ENCODE data around the gene DENND5B.

Gene DENND5B

GRCh38 chr12:31531893-31532292, 59.0 kb downstream of the DENND5B start:
- TF ChIP-seq SIN3A (IDR thresholded peaks at IDR 0.05; ENCODE audit: borderline replicate concordance, insufficient read depth, low read length) (no peak), TAF1 (IDR thresholded peaks at IDR 0.05; ENCODE audit: borderline replicate concordance, insufficient read depth, low read length) (no peak), POLR2AphosphoS5 (IDR thresholded peaks at IDR 0.05; ENCODE audit: low read depth, low read length) (no peak), FOXP2 (optimal IDR thresholded peaks at IDR 0.05; ENCODE audit: borderline replicate concordance, extremely low read depth, extremely low read length, insufficient read depth) (no peak), REST (IDR thresholded peaks at IDR 0.05; ENCODE audit: insufficient read depth in 1 of 2, low read depth in 2 of 2, low read length in 2 of 2) (no peak)

GRCh38 chr12:31528095-31528494, 62.8 kb downstream of the DENND5B start:
- TF ChIP-seq FOXP2 (optimal IDR thresholded peaks at IDR 0.05; ENCODE audit: borderline replicate concordance, extremely low read depth, extremely low read length, insufficient read depth) (no peak), TAF1 (IDR thresholded peaks at IDR 0.05; ENCODE audit: borderline replicate concordance, insufficient read depth, low read length) (no peak), POLR2AphosphoS5 (IDR thresholded peaks at IDR 0.05; ENCODE audit: low read depth, low read length) (no peak), REST (IDR thresholded peaks at IDR 0.05; ENCODE audit: insufficient read depth in 1 of 2, low read depth in 2 of 2, low read length in 2 of 2) (no peak), SIN3A (IDR thresholded peaks at IDR 0.05; ENCODE audit: borderline replicate concordance, insufficient read depth, low read length) (no peak)

GRCh38 chr12:31527083-31527482, 63.9 kb downstream of the DENND5B start:
- TF ChIP-seq TAF1 (IDR thresholded peaks at IDR 0.05; ENCODE audit: borderline replicate concordance, insufficient read depth, low read length) = no peak
- TF ChIP-seq REST (IDR thresholded peaks at IDR 0.05; ENCODE audit: insufficient read depth in 1 of 2, low read depth in 2 of 2, low read length in 2 of 2) = no peak
- TF ChIP-seq SIN3A (IDR thresholded peaks at IDR 0.05; ENCODE audit: borderline replicate concordance, insufficient read depth, low read length) = no peak
- no peak for TF ChIP-seq POLR2AphosphoS5 (IDR thresholded peaks at IDR 0.05; ENCODE audit: low read depth, low read length)

GRCh38 chr12:31526158-31526546, 64.8 kb downstream of the DENND5B start:
- TF ChIP-seq FOXP2 (optimal IDR thresholded peaks at IDR 0.05; ENCODE audit: borderline replicate concordance, extremely low read depth, extremely low read length, insufficient read depth) = no peak
- no peak for TF ChIP-seq SIN3A (IDR thresholded peaks at IDR 0.05; ENCODE audit: borderline replicate concordance, insufficient read depth, low read length)

GRCh38 chr12:31525496-31526157, 65.3 kb downstream of the DENND5B start:
- no peak for TF ChIP-seq TAF1 (IDR thresholded peaks at IDR 0.05; ENCODE audit: borderline replicate concordance, insufficient read depth, low read length)
- no peak for TF ChIP-seq POLR2AphosphoS5 (IDR thresholded peaks at IDR 0.05; ENCODE audit: low read depth, low read length)
- TF ChIP-seq REST (IDR thresholded peaks at IDR 0.05; ENCODE audit: insufficient read depth in 1 of 2, low read depth in 2 of 2, low read length in 2 of 2) = no peak
- no peak for TF ChIP-seq FOXP2 (optimal IDR thresholded peaks at IDR 0.05; ENCODE audit: borderline replicate concordance, extremely low read depth, extremely low read length, insufficient read depth)
- TF ChIP-seq SIN3A (IDR thresholded peaks at IDR 0.05; ENCODE audit: borderline replicate concordance, insufficient read depth, low read length) = no peak

All from PFSK-1 (cell line).